Parathyroid adenoma (tissue), 2 donors: Measurements from ENCODE around the gene ANOS1.

Experiments used
- H2AFZ ChIP-seq: fragments of 300-600 bp; sonication (generic); one replicate; pipeline ENCODE4 v1.7.0; 2017; ENCODE audit warnings: antibody characterized with exemption, mild to moderate bottlenecking
- H3K27ac ChIP-seq: fragments of 300-600 bp; sonication (generic); one replicate; pipeline ENCODE4 v1.7.0; 2017
- H3K27me3 ChIP-seq: fragments of 300-600 bp; sonication (generic); one replicate; pipeline ENCODE4 v1.7.0; 2017; ENCODE audit warnings: low read length; ENCODE audit not compliant: control insufficient read depth, insufficient read depth
- H3K36me3 ChIP-seq: fragments of 300-600 bp; sonication (generic); one replicate; pipeline ENCODE4 v1.7.0; 2017; ENCODE audit warnings: low read length; ENCODE audit not compliant: control insufficient read depth, insufficient read depth
- H3K4me1 ChIP-seq: fragments of 300-600 bp; sonication (generic); one replicate; pipeline ENCODE4 v1.7.0; 2017; ENCODE audit warnings: control low read depth
- H3K4me2 ChIP-seq: fragments of 300-600 bp; sonication (generic); one replicate; pipeline ENCODE4 v1.7.0; 2017; ENCODE audit warnings: low read length
- H3K4me3 ChIP-seq: fragments of 300-600 bp; sonication (generic); one replicate; pipeline ENCODE4 v1.7.0; 2017; ENCODE audit warnings: low read depth, low read length
- H3K79me2 ChIP-seq: fragments of 300-600 bp; sonication (generic); one replicate; pipeline ENCODE4 v1.7.0; 2017; ENCODE audit warnings: control low read depth
- H3K9ac ChIP-seq: fragments of 300-600 bp; sonication (generic); one replicate; pipeline ENCODE4 v1.7.0; 2017; ENCODE audit warnings: mild to moderate bottlenecking
- H3K9me3 ChIP-seq: fragments of 300-600 bp; sonication (generic); one replicate; pipeline ENCODE4 v1.7.0; 2017; ENCODE audit warnings: low read length; ENCODE audit not compliant: control insufficient read depth
- TF ChIP-seq, protein P1 (sequence below): fragments of 300-600 bp; sonication (generic); IDR thresholded peaks from one replicate; pipeline ENCODE4 v1.7.0; 2017; ENCODE audit warnings: antibody characterized with exemption, mild to moderate bottlenecking
- donor health status: primary hyperparathyroidism.

Gene ANOS1

DNA sequence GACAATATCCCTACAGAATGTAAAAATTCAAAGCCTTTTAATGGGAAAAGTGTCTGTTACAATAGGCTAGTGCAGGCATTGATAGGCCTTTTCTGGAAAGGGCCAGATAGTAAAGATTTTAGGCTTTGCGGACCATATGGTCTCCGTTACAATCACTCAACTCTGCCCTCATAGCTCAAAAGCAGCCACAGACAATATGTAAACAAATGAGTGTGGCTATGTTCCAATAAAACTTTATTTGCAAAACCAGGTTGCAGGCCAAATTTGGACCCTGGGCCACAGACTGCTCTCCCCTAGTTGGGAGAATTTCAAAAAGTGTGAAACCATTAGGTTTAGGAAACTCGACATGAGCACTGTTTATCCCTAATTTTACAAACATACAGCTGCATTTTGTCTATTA lies 155.1 kb downstream of the ANOS1 start:
- Histone ChIP-seq H3K9ac (no peak overlapping the region), H3K4me3 (no peak overlapping the region), H3K4me1 (no peaks in the 10 kb centered on the region), H3K4me2 (no peak overlapping the region), H3K27me3 (no peaks in the 10 kb centered on the region), H3K79me2 (no peaks in the 10 kb centered on the region), H2AFZ (no peak overlapping the region), H3K9me3 (no peaks in the 10 kb centered on the region), H3K27ac (no peak overlapping the region), H3K36me3 (no peaks in the 10 kb centered on the region)
- TF ChIP-seq, protein P1, sequence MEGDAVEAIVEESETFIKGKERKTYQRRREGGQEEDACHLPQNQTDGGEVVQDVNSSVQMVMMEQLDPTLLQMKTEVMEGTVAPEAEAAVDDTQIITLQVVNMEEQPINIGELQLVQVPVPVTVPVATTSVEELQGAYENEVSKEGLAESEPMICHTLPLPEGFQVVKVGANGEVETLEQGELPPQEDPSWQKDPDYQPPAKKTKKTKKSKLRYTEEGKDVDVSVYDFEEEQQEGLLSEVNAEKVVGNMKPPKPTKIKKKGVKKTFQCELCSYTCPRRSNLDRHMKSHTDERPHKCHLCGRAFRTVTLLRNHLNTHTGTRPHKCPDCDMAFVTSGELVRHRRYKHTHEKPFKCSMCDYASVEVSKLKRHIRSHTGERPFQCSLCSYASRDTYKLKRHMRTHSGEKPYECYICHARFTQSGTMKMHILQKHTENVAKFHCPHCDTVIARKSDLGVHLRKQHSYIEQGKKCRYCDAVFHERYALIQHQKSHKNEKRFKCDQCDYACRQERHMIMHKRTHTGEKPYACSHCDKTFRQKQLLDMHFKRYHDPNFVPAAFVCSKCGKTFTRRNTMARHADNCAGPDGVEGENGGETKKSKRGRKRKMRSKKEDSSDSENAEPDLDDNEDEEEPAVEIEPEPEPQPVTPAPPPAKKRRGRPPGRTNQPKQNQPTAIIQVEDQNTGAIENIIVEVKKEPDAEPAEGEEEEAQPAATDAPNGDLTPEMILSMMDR, result no peak

GRCh38 chrX:8565729-8566128 lies 166.2 kb downstream of the ANOS1 start:
- Histone ChIP-seq H3K4me2 (no peak overlapping the region), H3K27ac (no peak overlapping the region), H3K9ac (no peak overlapping the region), H2AFZ (no peak overlapping the region), H3K36me3 (no peaks in the 10 kb centered on the region), H3K27me3 (no peaks in the 10 kb centered on the region), H3K9me3 (no peaks in the 10 kb centered on the region), H3K4me1 (no peaks in the 10 kb centered on the region), H3K4me3 (no peak overlapping the region), H3K79me2 (no peaks in the 10 kb centered on the region)
- TF ChIP-seq, protein P1, result no peak

DNA sequence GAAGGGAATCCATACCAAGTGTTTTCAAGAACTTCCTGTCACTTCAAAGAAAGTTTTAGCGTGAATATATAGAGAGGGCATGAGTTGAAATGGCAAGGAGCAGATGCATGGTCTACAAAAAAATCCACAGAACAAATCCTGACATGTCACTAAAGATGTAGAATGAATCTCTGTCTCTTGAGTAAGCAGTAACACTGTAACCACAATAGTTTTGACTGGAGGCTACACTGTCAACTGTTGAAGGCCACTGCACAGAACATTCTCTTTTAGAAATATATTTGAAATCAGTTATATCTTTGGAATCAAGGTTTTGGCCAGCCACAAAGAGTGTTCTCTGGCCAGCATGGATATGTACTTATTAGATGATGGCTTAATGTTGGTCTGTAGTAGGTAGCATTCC lies 183.5 kb downstream of the ANOS1 start:
- TF ChIP-seq, protein P1, result no peak
- Histone ChIP-seq H3K27me3 (no peaks in the 10 kb centered on the region), H3K4me1 (no peaks in the 10 kb centered on the region), H3K36me3 (no peaks in the 10 kb centered on the region), H3K4me3 (no peak overlapping the region), H3K4me2 (no peak overlapping the region), H3K9ac (no peak overlapping the region), H3K79me2 (no peaks in the 10 kb centered on the region), H3K9me3 (no peaks in the 10 kb centered on the region), H3K27ac (no peak overlapping the region), H2AFZ (no peak overlapping the region)

DNA sequence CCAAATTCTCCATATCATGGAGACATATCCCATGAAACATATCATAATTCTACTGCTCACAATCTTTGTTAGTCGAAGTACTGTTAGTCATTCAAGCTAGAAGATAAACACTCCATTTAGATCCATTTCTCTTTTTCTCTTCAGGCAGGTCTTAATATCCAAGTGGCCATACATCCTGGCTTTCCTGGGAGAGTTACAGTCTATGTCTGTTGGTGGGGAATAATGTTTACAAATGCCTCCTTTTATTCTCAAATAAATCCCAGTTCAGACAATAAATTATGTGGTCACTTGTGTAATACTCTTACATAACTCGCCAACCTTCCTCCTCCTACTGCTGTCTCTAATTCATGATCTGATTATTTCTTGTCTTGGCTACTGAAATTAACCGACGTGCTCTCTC lies 185.2 kb downstream of the ANOS1 start:
- Histone ChIP-seq H3K4me3 (no peak overlapping the region), H3K9me3 (no peaks in the 10 kb centered on the region), H3K36me3 (no peaks in the 10 kb centered on the region), H3K79me2 (no peaks in the 10 kb centered on the region), H2AFZ (no peak overlapping the region), H3K9ac (no peak overlapping the region), H3K27ac (no peak overlapping the region), H3K27me3 (no peaks in the 10 kb centered on the region), H3K4me2 (no peak overlapping the region), H3K4me1 (no peaks in the 10 kb centered on the region)
- TF ChIP-seq, protein P1, result no peak

DNA sequence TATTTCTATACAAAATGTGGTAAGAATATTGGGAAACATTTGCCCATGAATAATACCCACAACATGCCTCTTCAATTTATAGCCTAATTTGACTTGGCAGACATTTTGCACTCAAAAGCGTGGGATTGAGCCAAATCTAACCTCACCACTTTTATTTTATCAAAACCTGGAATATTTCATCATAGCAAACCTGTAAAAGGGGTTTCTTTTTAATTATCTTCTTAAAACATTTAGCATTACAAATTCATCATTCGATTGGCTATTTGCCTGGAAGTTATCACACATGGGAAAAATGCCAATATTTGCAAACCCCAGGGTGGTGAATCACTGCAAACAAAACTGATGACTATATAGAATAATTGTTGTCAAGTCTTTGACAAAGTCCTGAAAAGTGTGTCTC lies 211.1 kb downstream of the ANOS1 start:
- Histone ChIP-seq H3K27me3 (no peaks in the 10 kb centered on the region), H3K79me2 (no peaks in the 10 kb centered on the region), H3K9me3 (no peaks in the 10 kb centered on the region), H3K27ac (no peak overlapping the region), H3K4me2 (no peak overlapping the region), H3K4me1 (no peaks in the 10 kb centered on the region), H3K4me3 (no peak overlapping the region), H2AFZ (no peak overlapping the region), H3K36me3 (no peaks in the 10 kb centered on the region), H3K9ac (no peak overlapping the region)
- TF ChIP-seq, protein P1, result no peak
